Upper lobe of right lung (tissue), 1 donor: ENCODE measurements around the gene PGR. TPM values are rescaled to one million over a fixed set of nuclear protein-coding genes. Genes with fewer than 3 reads are reported as not detected.

Source experiments
- ATAC-seq: fragments of 200-7000 bp; cut with Tn5 transposase; one replicate; pipeline ENCODE4 v1.9.1; 2020; ENCODE audit warnings: mild to moderate bottlenecking, moderate library complexity
- DNase-seq: peaks from one replicate; pipeline ENCODE4 v3.0.0-alpha.2; 2020
- H3K27ac ChIP-seq: fragments of 200-600 bp; one replicate; pipeline ENCODE4 v1.8.0; 2022
- H3K27me3 ChIP-seq: fragments of 200-600 bp; one replicate; pipeline ENCODE4 v1.8.0; 2022; ENCODE audit warnings: mild to moderate bottlenecking
- H3K36me3 ChIP-seq: fragments of 200-600 bp; one replicate; pipeline ENCODE4 v1.8.0; 2022
- H3K4me1 ChIP-seq: fragments of 200-600 bp; one replicate; pipeline ENCODE4 v1.8.0; 2022
- H3K4me3 ChIP-seq: fragments of 200-600 bp; one replicate; pipeline ENCODE4 v1.8.0; 2022; ENCODE audit warnings: mild to moderate bottlenecking
- H3K9me3 ChIP-seq: fragments of 200-600 bp; one replicate; pipeline ENCODE4 v1.8.0; 2022
- CTCF ChIP-seq: fragments of 200-600 bp; IDR thresholded peaks from one replicate; pipeline ENCODE4 v1.8.0; 2022; ENCODE audit warnings: antibody characterized with exemption
- intact Hi-C: fragments of 100-400 bp; cut with DNase I; formaldehyde crosslinking; loops from one replicate; pipeline ENCODE4 v1.11.0; 2022
- total RNA-seq: library from RNA; stranded (reverse); fragmentation: NEBNext Ultra II Directional; extraction: Animal tissue kit (Norgen Biotek cat#: 25700); gene quantifications from one replicate; pipeline ENCODE4 v1.2.1, GENCODE V29; 2021
- donor health status: DM: no; HTN: yes; CAD: no; lungs with severe emphysema.

Gene PGR
- total RNA-seq, 1 donor from 2014 or later = 3.0 TPM

GRCh38 chr11:101010899-101011298 is 118.7 kb downstream of the PGR start:
- TF ChIP-seq CTCF = no peak
- no peaks in the 10 kb centered on the region for H3K36me3 ChIP-seq
- DNase-seq = no peak
- H3K4me3 ChIP-seq = no peak overlapping the region
- ATAC-seq = no peak
- no peaks in the 10 kb centered on the region for H3K9me3 ChIP-seq
- intact Hi-C loops = no loop called here
- H3K27ac ChIP-seq = no peak overlapping the region
- H3K4me1 ChIP-seq = no peaks in the 10 kb centered on the region
- H3K27me3 ChIP-seq = no peaks in the 10 kb centered on the region

GRCh38 chr11:101009690-101010055 is 119.9 kb downstream of the PGR start:
- no peak overlapping the region for H3K27ac ChIP-seq
- no peaks in the 10 kb centered on the region for H3K27me3 ChIP-seq
- no peak for TF ChIP-seq CTCF
- no peak for ATAC-seq
- no peaks in the 10 kb centered on the region for H3K4me1 ChIP-seq
- DNase-seq = no peak
- no peaks in the 10 kb centered on the region for H3K9me3 ChIP-seq
- no peaks in the 10 kb centered on the region for H3K36me3 ChIP-seq
- H3K4me3 ChIP-seq = no peak overlapping the region
- intact Hi-C loops = no loop called here

GRCh38 chr11:101008961-101009689 is 120.5 kb downstream of the PGR start:
- intact Hi-C loops = no loop called here

GRCh38 chr11:101003468-101003867 is 126.1 kb downstream of the PGR start:
- H3K27ac ChIP-seq = no peak overlapping the region
- no peaks in the 10 kb centered on the region for H3K9me3 ChIP-seq
- DNase-seq (no peak), ATAC-seq (no peak)
- H3K36me3 ChIP-seq = no peaks in the 10 kb centered on the region
- H3K4me3 ChIP-seq = no peak overlapping the region
- intact Hi-C loops = no loop called here
- no peaks in the 10 kb centered on the region for H3K27me3 ChIP-seq
- no peaks in the 10 kb centered on the region for H3K4me1 ChIP-seq
- no peak for TF ChIP-seq CTCF

More at GRCh38 chr11:101008961-101009689, 120.5 kb downstream of the PGR start:
- Histone ChIP-seq H3K36me3 (no peaks in the 10 kb centered on the region), H3K9me3 (no peaks in the 10 kb centered on the region), H3K4me1 (no peaks in the 10 kb centered on the region), H3K27me3 (no peaks in the 10 kb centered on the region), H3K27ac (no peak overlapping the region), H3K4me3 (no peak overlapping the region)
- ATAC-seq (peak; percentile 22), DNase-seq (no peak)
- TF ChIP-seq CTCF = no peak

GRCh38 chr11:100999756-101000155 is 129.9 kb downstream of the PGR start:
- H3K9me3 ChIP-seq = no peaks in the 10 kb centered on the region
- DNase-seq (no peak), ATAC-seq (no peak)
- H3K36me3 ChIP-seq = no peaks in the 10 kb centered on the region
- TF ChIP-seq CTCF = no peak
- H3K4me3 ChIP-seq = no peak overlapping the region
- H3K27ac ChIP-seq = no peak overlapping the region
- H3K27me3 ChIP-seq = no peaks in the 10 kb centered on the region
- intact Hi-C loops = no loop called here
- H3K4me1 ChIP-seq = no peaks in the 10 kb centered on the region

- Histone ChIP-seq H3K36me3 (no peaks in the 10 kb centered on the region), H3K27ac (no peak overlapping the region), H3K4me1 (no peaks in the 10 kb centered on the region), H3K9me3 (no peaks in the 10 kb centered on the region), H3K27me3 (no peaks in the 10 kb centered on the region), H3K4me3 (no peak overlapping the region)
- TF ChIP-seq CTCF = no peak
- intact Hi-C loops = no loop called here
- DNase-seq (no peak), ATAC-seq (no peak)
These were observed 134.6 kb downstream of the PGR start for GRCh38 chr11:100994966-100995365.
